GM18858 (cell line): ENCODE data around the gene TNNT1.
"Not testable (repeated sequence)": the region's sequence is repeated elsewhere in the genome, so short reads cannot be mapped to it uniquely, and the experiment has no call there.

Experiments used
- ATAC-seq: cut with Tn5 transposase; IDR thresholded peaks from one replicate; pipeline ENCODE4 v1.9.1; 2021; ENCODE audit not compliant: unreplicated experiment

Gene TNNT1, protein sequence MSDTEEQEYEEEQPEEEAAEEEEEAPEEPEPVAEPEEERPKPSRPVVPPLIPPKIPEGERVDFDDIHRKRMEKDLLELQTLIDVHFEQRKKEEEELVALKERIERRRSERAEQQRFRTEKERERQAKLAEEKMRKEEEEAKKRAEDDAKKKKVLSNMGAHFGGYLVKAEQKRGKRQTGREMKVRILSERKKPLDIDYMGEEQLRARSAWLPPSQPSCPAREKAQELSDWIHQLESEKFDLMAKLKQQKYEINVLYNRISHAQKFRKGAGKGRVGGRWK

DNA sequence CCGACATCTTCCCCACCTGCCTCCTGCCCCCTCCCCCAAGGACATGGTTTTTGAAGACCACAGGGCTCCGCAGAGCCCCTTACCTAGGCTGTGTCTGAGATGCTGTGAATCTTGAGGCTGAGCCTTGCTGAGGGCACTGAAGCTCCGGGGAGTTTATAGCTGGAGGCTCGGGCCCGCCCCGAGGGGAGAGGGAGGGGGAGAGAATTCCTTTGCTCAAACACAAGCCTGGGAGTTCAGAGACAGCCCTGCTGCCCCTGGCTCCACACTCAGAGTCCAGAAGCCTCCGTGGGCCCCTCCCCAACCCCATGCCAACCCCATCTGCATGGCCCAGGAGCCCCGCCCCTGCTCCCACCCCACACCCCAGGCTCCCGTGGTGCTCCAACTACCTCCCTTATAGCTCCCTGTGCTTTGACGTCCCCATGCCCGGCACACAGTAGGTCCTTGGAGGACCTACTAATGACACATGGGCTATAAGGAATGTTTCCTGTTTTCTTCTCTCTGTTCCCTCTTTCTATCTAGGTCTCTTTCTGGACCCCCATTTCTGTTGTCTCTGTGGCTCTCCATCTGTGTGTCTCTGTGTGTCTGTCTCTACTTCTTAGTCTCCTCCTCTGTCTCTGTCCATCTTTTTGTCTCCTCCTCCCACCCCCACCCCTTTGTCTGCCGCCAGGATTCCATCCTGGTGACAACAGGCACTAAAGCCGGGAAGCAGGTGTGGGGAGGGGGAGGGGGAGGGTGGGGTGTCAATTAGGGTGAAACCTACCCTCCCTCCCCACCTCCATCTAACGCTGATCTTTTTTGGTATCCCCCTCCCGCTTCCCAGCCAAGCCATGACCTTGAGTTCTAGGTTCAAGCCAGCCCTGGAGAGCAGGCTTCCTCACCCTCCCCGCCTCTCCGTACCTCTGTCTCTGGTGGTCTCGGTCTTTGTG lies at the start of gene TNNT1:
Gene TNNT1 (minus strand): TSS at position 129 of the 926 bp plus-strand sequence. CDS start 2,049 bp downstream, outside the sequence.
- ATAC-seq, result no peak

DNA sequence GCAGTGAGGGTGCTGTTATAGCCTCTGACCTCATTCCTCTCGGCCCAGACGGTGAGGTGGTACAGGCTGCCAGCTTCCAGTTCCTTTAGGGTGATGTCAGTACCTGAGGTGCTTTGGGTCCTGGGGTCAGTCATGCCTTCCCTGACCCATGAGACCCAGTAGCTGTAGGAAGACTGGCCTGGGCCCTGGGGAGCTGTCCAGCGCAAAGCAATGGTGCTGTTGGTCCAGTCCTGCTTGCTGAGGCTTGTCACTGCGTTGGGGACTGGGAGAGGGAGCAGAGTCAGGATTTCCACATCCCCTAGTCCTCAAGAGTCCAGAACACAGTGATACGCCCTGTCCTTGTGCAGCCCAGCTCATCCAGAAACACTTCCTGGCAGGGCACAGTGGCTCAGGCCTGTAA lies 49.6 kb upstream of the TNNT1 start:
- no peak for ATAC-seq

DNA sequence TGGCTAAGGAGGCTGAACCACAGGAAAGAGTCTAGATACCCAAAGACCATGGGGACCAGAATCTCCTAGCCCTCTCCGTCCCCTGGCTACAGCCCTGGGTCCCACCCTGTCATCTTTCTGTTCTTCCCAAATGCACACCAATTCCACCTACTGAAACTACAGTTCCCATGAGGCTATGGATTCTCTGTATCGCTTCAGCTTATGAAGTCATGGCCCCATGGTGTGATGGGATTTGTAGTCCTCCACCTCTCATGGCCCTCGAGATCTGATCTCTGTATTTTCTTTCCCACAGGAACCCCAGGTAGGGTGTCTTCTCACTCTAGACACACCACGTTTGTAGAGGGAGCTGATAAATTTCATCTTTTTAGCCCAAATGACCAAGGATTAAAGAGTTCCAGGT lies 48.5 kb upstream of the TNNT1 start:
- no peak for ATAC-seq

DNA sequence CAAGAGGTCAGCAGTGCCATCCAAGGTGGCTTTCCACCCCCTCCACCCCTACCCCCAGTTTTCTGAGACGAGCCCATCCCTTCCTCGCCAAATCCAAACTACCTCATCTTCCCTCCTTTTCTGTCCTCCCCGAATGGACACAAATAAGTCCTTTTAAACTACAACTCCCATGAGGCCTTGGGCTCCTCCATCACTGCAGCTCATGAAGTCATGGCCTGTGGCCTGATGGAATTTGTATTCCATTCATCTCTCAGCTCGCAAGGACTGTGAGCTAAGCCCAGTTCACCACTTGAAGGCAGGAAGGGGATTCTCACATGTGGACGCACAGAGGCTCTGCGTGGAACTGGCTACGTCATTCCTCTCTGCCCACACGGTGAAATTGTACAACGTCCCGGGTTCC lies 47.8 kb upstream of the TNNT1 start:
- ATAC-seq, result no peak

DNA sequence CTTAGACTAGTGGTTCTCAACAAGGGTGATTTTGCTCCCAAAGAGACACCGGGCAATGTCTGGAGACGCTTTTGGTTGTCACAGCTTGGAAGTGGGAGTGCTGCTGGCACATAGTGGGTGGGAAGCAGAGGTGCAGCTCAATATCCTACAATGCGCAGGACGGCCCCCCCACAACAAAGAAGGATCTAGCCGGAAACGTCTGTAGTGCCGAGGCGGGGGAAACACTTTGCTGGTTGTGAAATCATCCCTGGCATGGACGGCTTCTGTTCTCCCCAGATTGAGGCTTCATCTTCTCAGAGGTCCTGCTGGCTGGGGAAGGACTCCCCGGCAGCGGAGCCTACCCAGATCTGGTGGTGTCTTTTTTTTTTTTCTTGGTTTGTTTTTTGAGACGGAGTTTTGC lies 44.5 kb upstream of the TNNT1 start:
- no peak for ATAC-seq

DNA sequence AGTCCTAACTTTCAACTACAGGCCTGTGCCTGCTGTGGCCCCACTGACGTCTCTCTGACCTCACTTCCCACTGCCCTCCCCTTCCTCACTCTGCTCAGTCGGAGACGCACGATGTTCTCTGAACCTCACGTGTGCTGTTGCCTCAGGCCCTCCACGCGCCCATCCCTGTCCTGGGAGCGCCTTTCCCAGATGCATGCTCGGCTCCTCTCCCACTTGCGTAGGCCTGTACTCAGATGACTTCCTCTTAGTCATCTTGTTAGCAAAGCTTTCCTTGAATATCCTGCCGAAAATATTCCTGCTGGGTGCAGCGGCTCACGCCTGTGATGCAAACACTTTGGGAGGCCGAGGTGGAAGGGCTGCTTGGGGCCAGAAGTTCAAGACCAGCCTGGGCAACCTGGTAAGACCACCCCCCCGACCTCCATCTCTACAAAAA lies 40.4 kb upstream of the TNNT1 start:
- no peak for ATAC-seq

DNA sequence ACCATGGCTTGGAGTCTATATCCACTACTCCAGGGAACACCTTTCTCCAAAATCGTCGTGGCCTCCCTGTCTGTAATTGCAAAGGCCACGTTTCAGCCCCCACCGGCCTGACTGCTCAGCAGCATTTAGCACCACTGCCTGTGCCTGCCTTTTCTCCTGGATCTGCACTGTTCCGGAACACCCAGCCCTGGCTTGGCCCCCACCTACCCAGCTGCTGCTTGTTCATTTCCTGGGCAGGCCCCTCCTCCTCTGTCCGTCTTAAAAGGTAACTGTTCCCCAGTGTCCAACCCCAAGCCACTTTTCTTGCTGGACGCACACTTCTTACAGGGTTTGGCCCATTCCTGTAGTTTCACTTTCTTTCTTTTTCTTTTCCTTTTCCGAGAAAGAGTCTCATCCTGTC lies 39.6 kb upstream of the TNNT1 start:
- ATAC-seq, result no peak

DNA sequence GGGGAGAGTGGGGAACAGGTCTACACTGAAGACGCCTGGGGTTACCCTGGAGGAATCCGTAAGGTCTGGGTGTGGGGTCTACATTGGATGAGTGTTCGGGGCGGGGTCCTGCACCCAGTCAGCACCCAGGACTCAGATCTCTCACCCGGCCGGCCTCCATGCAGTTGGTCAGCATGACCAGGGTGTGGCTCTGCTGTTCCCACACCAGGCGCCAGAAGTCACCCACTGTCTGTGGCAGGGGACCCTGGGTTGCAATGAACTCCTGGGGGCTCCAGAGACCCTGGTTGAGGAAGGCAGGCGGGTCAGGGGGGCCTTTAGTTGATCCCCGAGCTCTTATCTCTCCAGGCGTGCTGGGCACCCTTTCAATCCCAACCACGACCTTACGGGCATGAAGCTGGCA lies 37.1 kb upstream of the TNNT1 start:
- ATAC-seq, result no peak

DNA sequence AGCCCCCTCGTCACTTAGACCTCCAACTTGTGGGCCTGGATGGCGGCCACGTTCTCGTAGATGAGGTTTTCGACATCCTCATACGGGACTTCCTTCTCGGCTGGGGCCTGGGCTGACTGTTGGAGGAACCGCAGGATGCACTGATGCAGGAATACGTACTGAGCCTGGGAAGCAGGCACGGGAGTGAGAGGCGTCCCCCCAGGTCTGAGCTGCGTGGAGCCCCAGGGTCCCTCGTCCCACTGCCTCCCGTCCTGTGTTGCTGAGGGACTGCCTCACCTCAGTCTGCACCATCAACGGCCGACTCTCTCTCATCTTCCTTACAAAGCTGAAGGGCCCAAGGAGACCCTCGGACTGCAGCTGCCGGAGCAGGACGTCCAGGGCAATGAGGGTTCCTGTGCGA lies 32.7 kb upstream of the TNNT1 start:
- ATAC-seq, result no peak

DNA sequence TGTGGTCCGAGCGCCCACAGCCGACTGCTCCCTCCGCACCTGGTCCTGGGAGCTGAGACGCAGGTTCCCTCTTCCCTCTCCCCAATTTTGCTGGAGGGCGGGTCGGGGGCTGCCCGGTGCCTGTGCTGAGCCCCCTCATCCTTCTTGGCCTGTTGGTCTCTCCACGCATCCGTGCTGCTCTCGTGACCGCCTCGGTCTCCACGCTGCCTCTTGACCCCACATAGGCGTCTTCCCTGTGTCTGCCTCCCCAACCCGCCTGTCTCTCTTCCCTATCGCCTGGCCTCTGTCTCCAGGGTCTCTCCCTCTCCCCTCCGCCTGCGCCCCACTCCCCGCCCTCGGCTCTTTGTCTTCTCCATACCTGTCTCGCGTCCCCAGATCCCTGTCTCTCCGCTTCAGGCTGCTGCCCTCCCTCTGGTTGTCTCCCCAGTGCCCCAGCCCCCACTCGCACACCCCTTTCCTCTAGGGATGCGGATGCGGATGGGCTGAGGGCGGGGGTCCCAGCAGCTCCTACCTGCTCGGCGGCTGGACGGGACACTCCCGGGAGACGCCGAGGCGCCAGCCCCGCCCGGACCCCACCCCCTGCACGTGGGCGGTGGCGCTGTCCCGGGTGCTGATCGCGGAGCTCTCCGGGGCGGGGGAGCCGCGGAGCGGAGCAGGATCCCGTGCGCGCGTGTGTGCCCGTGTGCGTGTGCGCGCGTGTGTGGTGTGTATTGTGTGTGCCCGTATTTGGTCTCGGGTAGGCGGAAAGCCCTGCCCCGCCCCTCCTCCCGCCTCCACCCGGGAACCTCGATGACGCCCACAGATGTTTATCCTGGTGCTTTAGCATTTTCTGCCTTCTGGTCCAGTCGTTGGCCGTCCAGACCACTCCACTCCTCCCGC lies 30.8 kb upstream of the TNNT1 start, which contains the start of gene SYT5:
Gene SYT5 (minus strand): TSS at position 684 of the 879 bp plus-strand sequence. CDS start 1,248 bp downstream, outside the sequence.
- ATAC-seq, result no peak

DNA sequence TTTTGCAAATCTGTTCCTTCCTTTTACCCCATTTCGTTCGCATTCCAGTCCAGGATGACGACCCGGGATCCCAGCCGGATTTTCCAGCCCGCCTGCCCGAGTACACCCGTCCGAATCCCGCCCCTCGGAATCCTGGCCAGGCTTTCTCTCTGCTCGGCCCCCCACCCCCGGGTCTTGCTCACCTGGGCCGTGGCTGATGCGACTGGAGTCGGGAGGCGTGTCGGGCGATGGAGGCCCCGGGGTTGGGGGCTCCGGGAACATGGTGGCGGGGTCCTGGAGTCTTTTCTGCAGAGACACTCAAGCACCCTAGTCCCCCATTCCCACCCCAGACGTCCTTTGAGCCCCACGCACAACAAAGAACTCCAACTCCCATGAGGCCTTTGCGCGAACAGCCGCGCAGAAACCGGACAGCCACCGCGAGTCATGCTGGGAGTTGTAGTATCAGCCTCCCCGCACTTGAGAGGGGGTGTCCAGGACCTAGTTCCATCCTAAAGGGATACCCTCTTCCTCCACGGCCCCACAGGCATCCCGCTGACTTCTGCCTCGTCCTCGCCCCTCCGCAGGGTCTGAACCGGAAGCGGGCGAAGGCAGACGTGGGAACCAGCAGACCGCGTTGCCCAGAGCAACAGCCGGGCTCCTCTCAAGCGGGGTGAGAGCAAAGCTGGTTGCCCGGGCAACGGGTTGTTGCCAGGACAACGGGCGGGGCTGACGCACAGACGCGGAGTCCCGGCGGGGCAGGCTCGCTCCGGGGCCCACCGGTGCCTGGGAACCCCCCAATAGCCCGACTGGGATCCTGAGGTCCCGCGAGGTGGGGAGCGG lies 30.0 kb upstream of the TNNT1 start:
- ATAC-seq, result no peak

DNA sequence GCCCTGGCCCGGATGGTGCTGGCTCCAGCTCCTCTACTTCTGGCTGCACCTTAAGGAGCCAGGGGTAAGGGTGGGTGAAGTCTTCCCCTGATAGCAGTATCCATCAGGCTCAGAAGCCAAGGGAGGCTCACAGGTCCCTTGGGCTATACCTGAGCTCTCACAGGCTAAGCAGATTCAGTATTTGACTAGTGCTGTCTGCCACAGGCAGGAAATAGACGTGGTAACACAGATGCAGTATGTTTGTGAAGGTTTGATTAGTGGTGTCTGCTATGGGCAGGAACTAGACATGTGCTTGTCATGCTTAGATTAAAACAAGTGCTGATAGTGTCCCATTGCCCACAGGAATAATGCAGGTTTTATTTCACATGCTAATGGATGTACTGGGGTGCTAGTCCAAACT lies 27.1 kb upstream of the TNNT1 start:
- no peak for ATAC-seq

DNA sequence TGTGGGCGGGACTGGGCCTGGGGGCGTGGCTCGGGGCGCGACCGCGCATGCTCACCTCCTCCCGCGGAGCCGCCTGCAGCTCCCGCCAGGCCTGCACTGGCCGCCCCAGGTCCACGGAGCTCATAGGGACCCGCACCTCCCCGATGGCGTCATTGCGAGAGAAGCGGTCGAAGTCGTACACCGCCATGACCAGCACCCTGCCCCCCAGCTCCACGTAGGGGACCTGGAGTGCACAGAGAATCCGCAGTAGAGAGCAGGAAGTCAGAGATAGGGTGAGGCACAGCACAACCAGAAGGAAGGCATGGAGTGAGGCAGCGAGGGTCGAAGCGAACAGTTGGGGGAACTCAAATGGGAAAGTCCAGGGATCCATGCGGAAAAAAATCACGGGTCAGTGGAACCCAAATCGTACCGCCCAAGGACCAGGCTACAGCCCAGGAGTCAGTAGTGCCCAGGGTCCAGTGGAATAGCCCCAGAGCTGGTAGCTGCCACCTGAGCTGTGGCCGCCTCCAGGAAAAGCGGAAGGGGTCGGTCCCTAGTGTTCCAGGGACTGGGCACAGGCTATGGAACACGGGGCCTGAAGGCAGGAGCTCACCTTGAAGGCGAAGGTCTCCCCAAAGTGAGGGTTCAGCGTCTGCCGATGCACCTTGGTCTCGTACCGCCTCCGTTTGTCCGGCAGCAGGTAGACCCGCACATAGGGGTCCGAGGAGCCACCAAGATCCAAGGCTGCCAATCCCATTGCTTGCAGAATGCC lies 26.3 kb upstream of the TNNT1 start:
- no peak for ATAC-seq

DNA sequence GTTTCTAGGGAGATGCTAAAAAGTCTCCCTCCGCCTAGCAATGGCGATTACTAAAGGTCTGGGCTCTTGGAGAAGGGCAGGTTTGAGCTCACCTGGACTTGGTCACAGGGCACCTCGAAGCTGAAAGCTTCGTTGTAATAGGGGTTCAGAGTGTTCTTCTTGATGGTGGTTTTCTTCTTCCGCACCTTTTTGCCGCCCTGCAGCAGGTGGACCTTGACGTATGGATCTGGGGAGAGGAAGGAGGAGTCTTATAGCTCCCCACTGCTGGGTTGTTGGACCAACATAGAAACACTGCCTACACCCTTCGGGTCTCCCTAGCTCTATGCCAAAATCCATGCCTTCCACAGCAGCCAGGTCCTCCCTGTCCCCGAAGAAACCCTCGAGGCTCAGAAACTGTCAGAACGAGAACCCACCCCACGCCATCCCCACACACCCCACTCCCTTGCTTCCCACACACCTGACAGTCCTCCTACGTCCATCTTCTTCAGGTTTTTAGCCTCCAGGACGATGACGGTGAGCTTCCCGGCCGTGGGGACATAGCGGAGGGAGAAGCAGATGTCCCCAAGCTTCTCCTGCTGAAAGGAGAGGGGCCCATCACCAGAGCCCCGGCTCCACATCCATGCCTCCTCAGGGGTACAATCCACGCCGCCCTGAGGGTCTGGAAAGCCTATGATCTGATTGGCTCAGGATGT lies 25.6 kb upstream of the TNNT1 start:
- no peak for ATAC-seq

DNA sequence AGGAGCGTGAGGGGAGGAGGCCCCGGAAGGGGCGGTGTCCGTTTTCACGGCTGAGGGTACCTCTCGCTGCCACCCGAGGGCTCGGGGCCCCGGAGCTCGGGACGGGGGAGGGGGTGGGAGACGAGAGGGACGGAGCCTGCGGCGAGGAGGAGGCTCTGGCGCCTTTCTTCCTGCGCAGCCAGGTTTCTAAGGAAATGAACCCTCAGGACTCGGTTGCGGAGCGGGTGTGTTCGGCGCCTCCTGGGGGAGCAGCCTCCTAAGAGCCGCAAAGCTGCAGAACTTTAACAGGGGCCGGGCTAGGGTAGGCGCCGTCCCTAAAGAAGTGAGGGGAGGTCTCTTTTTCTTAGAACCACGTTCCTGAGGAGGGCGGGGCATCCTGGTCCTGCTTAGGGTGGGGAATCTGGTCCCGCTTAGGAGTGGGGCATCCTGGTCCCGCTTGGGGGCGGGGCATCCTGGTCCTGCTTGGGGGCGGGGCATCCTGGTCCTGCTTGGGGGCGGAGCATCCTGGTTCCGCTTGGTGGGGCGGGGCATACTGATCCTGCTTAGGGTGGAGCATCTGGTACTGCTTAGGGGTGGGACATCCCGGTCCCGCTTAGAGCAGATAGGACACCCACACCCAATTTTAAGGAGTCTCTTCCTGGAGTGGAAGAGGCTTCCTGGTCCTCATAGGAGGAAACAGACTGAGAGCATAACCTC lies 24.9 kb upstream of the TNNT1 start:
- ATAC-seq, result no peak

DNA sequence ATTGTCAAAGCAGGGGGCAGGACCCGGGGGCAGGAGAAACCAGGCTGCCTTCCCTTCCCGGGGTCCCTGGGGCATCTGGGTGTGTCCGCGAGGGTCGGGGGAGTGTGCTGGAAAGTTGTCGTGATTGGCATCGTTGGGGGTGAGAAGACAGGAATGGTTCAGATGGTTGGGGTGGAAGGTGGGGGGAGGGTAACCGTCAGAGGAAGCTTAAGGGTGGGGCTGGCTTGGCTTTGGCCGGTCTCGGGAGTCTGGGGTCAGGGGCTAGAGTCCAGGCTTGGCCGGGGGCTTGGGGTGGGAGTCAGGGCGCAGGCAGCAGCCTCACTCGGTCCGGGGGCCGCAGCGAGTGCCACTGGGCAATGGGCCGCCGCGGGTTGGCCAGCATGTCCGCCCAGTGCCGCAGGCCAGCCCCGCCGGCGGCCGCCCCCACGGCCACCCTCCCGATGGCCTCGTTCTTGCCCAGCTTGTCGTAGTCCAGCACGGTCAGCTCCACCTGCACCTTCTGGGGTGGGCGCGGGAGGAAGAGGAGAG lies 24.2 kb upstream of the TNNT1 start:
- ATAC-seq, result no peak

DNA sequence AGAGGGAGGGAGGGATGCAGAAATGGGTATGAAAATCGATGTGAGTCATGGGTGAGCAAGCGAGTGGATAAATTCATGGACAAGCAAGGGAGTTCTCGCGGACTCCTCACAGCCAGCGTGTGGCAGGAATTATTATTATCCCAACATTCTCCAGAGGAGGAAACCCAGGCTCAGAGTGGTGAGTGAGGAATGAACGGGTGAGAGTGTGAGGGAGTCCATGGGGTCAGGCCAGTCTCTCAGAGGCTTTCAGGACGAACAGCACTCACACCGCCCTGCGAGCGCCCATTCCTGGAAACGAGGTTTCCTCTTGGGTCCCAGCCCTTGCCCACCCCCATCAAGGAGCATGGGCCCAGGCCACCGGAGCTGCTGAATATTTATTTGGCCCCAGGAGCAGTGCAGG lies 23.7 kb upstream of the TNNT1 start:
- ATAC-seq, result no peak

DNA sequence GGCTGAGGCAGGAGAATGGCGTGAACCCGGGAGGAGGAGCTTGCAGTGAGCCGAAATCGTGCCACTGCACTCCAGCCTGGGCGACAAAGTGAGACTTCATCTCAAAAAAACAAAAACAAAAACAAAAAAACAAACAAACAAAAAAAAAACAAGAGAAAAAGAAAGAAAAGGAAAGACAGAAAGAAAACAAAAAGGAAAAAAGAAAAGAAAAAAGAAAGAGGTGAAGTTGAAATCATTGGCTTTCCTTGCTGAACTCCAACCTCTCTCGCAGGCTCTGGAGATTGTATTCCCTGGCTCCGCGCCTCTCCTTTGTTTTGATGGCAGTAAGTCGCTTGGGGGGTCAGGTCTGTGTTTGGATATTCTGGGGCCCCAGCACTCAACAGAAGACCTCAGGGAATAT lies 23.3 kb upstream of the TNNT1 start:
- not testable (repeated sequence) for ATAC-seq
